K562 (cell line): ENCODE measurements around the gene DNAJC11. TPM values are rescaled to one million over a fixed set of nuclear protein-coding genes. Genes with fewer than 3 reads are reported as not detected.

ENCODE experiments used
- BCL6 ChIP-seq: fragments of 250-450 bp; sonication (Bioruptor Pico); IDR thresholded peaks from 2 replicates; pipeline ENCODE4 v1.4.0; 2020
- CEBPB ChIP-seq: fragments of 450-650 bp; IDR thresholded peaks from 2 replicates; pipeline ENCODE4 v1.6.1; 2016; ENCODE audit warnings: missing genetic modification characterization, missing compliant biosample characterization
- CREB5 ChIP-seq: fragments of 250-450 bp; sonication (Bioruptor Pico); IDR thresholded peaks from 2 replicates; pipeline ENCODE4 v1.5.0; 2020; ENCODE audit warnings: mild to moderate bottlenecking
- CTCF ChIP-seq, 3 experiments: IDR thresholded peaks in 2 of 3; conservative IDR thresholded peaks in 1 of 3; 2 replicates each; pipeline ENCODE4 v1.5.1; 2011 to 2012; ENCODE audit warnings: low read length in 3 of 3, mild to moderate bottlenecking in 3 of 3, control low read depth in 2 of 3, improper control_type of control experiment in 1 of 3, inconsistent platforms in 1 of 3, low read depth in 1 of 3, mixed read lengths in 1 of 3, moderate library complexity in 1 of 3; ENCODE audit not compliant: insufficient read depth in 2 of 3
- FOXK1 ChIP-seq: sonication (generic); formaldehyde crosslinking; IDR thresholded peaks from 2 replicates; pipeline ENCODE4 v1.8.0; 2022; ENCODE audit warnings: missing genetic modification reagents, mild to moderate bottlenecking, borderline replicate concordance
- HNRNPLL ChIP-seq: fragments of 200-400 bp; formaldehyde crosslinking; IDR thresholded peaks from 2 replicates; pipeline ENCODE4 v1.6.1; 2017; ENCODE audit warnings: low read length, low read depth, mild to moderate bottlenecking; ENCODE audit not compliant: poor library complexity, severe bottlenecking
- MEF2A ChIP-seq: IDR thresholded peaks from 2 replicates; pipeline ENCODE4 v1.6.1; 2011; ENCODE audit warnings: low read depth, mild to moderate bottlenecking, low read length, moderate library complexity; ENCODE audit not compliant: control insufficient read depth
- NR2C1 ChIP-seq, 2 experiments: fragments of 450-650 bp; IDR thresholded peaks; 2 replicates each; pipeline ENCODE4 v1.6.1; 2017; ENCODE audit warnings: mild to moderate bottlenecking in 2 of 2, antibody characterized with exemption in 1 of 2, inconsistent platforms in 1 of 2, missing compliant biosample characterization in 1 of 2, missing genetic modification characterization in 1 of 2
- SFPQ ChIP-seq: fragments of 200-400 bp; formaldehyde crosslinking; IDR thresholded peaks from 2 replicates; pipeline ENCODE4 v1.6.1; 2017; ENCODE audit warnings: mild to moderate bottlenecking, low read depth, low read length, moderate library complexity
- SMC3 ChIP-seq: conservative IDR thresholded peaks from 2 replicates; pipeline ENCODE4 v1.6.1; 2011; ENCODE audit warnings: low read depth, low read length, improper control_type of control experiment; ENCODE audit not compliant: insufficient read depth
- XRCC5 ChIP-seq: fragments of 200-400 bp; formaldehyde crosslinking; IDR thresholded peaks from 2 replicates; pipeline ENCODE4 v1.6.1; 2017; ENCODE audit warnings: low read depth, mild to moderate bottlenecking, low read length
- ZNF551 ChIP-seq: fragments of 250-450 bp; sonication (Bioruptor Pico); IDR thresholded peaks from 2 replicates; pipeline ENCODE4 v1.5.0; 2021; ENCODE audit warnings: mild to moderate bottlenecking, moderate library complexity
- ZNF766 ChIP-seq: fragments of 200-800 bp; sonication (Bioruptor generic); conservative IDR thresholded peaks from 2 replicates; pipeline ENCODE4 v1.6.1; 2016; ENCODE audit warnings: missing genetic modification characterization, missing compliant biosample characterization
- polyA plus RNA-seq, 8 experiments: library from polyadenylated mRNA; depleted of rRNA in 4 of 8; stranded (reverse) in 5 of 8; unstranded in 3 of 8; fragments of >200 nt; fragmentation: Nextera tagmentation in 2 of 8; fragmentation: Illumina TruSeq in 1 of 8; extraction: Ambion mirVana in 2 of 8; extraction: Trizol in 1 of 8; gene quantifications; 2 replicates each; pipeline versions ENCODE4 v1.2.1 to v1.2.3, GENCODE V29; 2011 to 2014; ENCODE audit warnings: inconsistent platforms in 1 of 8, missing spikeins in 1 of 8
- total RNA-seq, 7 experiments: library from RNA; depleted of rRNA in 6 of 7; stranded (reverse); fragments of >200 nt in 6 of 7; fragmentation: Illumina TruSeq in 2 of 7; extraction: Trizol in 2 of 7; gene quantifications; 2 replicates each; pipeline versions ENCODE4 v1.2.1 to v1.2.3, GENCODE V29; 2011 to 2021; ENCODE audit warnings: low replicate concordance in 1 of 7
- TF ChIP-seq, protein P1 (sequence below): fragments of 450-650 bp; formaldehyde crosslinking; IDR thresholded peaks from 2 replicates; pipeline ENCODE4 v1.4.0; 2020; ENCODE audit warnings: mild to moderate bottlenecking, moderate library complexity
- TF ChIP-seq, protein P2 (sequence below): fragments of 450-650 bp; IDR thresholded peaks from 2 replicates; pipeline ENCODE4 v1.6.1; 2018; ENCODE audit warnings: mild to moderate bottlenecking, low read depth; ENCODE audit not compliant: partially characterized antibody

Gene DNAJC11
- total and polyA plus RNA-seq, 9 of the 15 experiments (the other 6 are each of a cell fraction or from before 2014, with no cell fraction given): 14.1 to 123 (median 76.6) TPM

- 0 out of 2 replicates have a peak, but pooled peaks have one; percentile 40 for TF ChIP-seq SMC3
- no peak for TF ChIP-seq FOXK1
- TF ChIP-seq MEF2A: no peak
- no peak for TF ChIP-seq ZNF551 (CRISPR knock-in tag)
- TF ChIP-seq, protein P1, sequence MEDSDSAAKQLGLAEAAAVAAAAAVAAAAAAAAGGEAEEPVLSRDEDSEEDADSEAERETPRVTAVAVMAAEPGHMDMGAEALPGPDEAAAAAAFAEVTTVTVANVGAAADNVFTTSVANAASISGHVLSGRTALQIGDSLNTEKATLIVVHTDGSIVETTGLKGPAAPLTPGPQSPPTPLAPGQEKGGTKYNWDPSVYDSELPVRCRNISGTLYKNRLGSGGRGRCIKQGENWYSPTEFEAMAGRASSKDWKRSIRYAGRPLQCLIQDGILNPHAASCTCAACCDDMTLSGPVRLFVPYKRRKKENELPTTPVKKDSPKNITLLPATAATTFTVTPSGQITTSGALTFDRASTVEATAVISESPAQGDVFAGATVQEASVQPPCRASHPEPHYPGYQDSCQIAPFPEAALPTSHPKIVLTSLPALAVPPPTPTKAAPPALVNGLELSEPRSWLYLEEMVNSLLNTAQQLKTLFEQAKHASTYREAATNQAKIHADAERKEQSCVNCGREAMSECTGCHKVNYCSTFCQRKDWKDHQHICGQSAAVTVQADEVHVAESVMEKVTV (CRISPR knock-in tag): peak; percentile 58
- TF ChIP-seq CEBPB (tag): peak; percentile 50
- TF ChIP-seq HNRNPLL: no peak
- TF ChIP-seq XRCC5: peak; percentile 82
- TF ChIP-seq BCL6 (CRISPR knock-in tag): no peak
- TF ChIP-seq NR2C1 (IDR thresholded peaks at IDR 0.05): no peak
- no peak for TF ChIP-seq NR2C1 (tag; IDR thresholded peaks at IDR 0.05)
- no peak for TF ChIP-seq ZNF766 (CRISPR knock-in tag)
- TF ChIP-seq CREB5 (CRISPR knock-in tag): no peak
- TF ChIP-seq SFPQ: no peak
- TF ChIP-seq, protein P2, sequence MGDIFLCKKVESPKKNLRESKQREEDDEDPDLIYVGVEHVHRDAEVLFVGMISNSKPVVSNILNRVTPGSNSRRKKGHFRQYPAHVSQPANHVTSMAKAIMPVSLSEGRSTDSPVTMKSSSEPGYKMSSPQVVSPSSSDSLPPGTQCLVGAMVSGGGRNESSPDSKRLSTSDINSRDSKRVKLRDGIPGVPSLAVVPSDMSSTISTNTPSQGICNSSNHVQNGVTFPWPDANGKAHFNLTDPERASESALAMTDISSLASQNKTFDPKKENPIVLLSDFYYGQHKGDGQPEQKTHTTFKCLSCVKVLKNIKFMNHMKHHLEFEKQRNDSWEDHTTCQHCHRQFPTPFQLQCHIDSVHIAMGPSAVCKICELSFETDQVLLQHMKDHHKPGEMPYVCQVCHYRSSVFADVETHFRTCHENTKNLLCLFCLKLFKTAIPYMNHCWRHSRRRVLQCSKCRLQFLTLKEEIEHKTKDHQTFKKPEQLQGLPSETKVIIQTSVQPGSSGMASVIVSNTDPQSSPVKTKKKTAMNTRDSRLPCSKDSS: no peak
- TF ChIP-seq CTCF (IDR thresholded peaks at IDR 0.05 in 2 of 3, conservative IDR thresholded peaks at IDR 0.05 in 1 of 3; ENCODE audit: insufficient read depth in 2 of 3, low read depth in 1 of 3, low read length in 3 of 3): peak; percentile 91 to 96 (median 96)
Observed at GRCh38 chr1:6727535-6727934, 25.9 kb upstream of the DNAJC11 start (continued).
